ENCODE data around the gene EXOC7. TPM values are rescaled to one million over a fixed set of nuclear protein-coding genes. Genes with fewer than 3 reads are reported as not detected.
A peak's percentile ranks its signal among the peaks of the same experiment; 100 is the strongest.

EXOC7 gene
- total and polyA plus RNA-seq, 4 donors: 25.7 to 138 (median 100) TPM

GRCh38 chr17:76087531-76087930 lies 16.1 kb downstream of the EXOC7 start:
- Histone ChIP-seq H3K36me3 (ENCODE audit: control insufficient read depth in 1 of 2, insufficient read depth in 2 of 2, low read length in 1 of 2) (peaks cover 0 to 16% of the 10 kb centered on the region in 2 donors), H3K27ac (ENCODE audit: low read depth in 1 of 2, low read length in 2 of 2) (no peak overlapping the region), H3K9me3 (ENCODE audit: control insufficient read depth, low read length) (no peaks in the 10 kb centered on the region), H3K27me3 (ENCODE audit: control insufficient read depth in 1 of 2, insufficient read depth in 2 of 2, low read length in 1 of 2) (no peaks in the 10 kb centered on the region), H3K4me1 (ENCODE audit: control insufficient read depth in 1 of 2, insufficient read depth in 2 of 2, low read length in 2 of 2) (no peaks in the 10 kb centered on the region), H3K4me3 (ENCODE audit: low read length in 2 of 2) (no peak overlapping the region)
- DNase-seq (no peak), ATAC-seq (ENCODE audit: low FRiP score) (no peak)
- WGBS, 2 donors: 87 to 93% methylated on average over 11 of the region's 11 CpGs
- intact Hi-C loops (cut with DNase I): no loop called here

GRCh38 chr17:76086384-76086783 lies 17.2 kb downstream of the EXOC7 start:
- Histone ChIP-seq H3K27ac (ENCODE audit: low read depth in 1 of 2, low read length in 2 of 2) (no peak overlapping the region), H3K4me1 (ENCODE audit: control insufficient read depth in 1 of 2, insufficient read depth in 2 of 2, low read length in 2 of 2) (no peaks in the 10 kb centered on the region), H3K9me3 (ENCODE audit: control insufficient read depth, low read length) (no peaks in the 10 kb centered on the region), H3K27me3 (ENCODE audit: control insufficient read depth in 1 of 2, insufficient read depth in 2 of 2, low read length in 1 of 2) (no peaks in the 10 kb centered on the region), H3K4me3 (ENCODE audit: low read length in 2 of 2) (no peak overlapping the region), H3K36me3 (ENCODE audit: control insufficient read depth in 1 of 2, insufficient read depth in 2 of 2, low read length in 1 of 2) (peaks cover 0 to 14% of the 10 kb centered on the region in 2 donors)
- WGBS, 2 donors: 95 to 96% methylated on average over 9 of the region's 9 CpGs
- DNase-seq (no peak), ATAC-seq (ENCODE audit: low FRiP score) (no peak)
- intact Hi-C loops (cut with DNase I): no loop called here

GRCh38 chr17:76085731-76086366 lies 17.7 kb downstream of the EXOC7 start:
- Histone ChIP-seq H3K27me3 (ENCODE audit: control insufficient read depth in 1 of 2, insufficient read depth in 2 of 2, low read length in 1 of 2) (no peaks in the 10 kb centered on the region), H3K4me1 (ENCODE audit: control insufficient read depth in 1 of 2, insufficient read depth in 2 of 2, low read length in 2 of 2) (no peaks in the 10 kb centered on the region), H3K9me3 (ENCODE audit: control insufficient read depth, low read length) (no peaks in the 10 kb centered on the region), H3K27ac (ENCODE audit: low read depth in 1 of 2, low read length in 2 of 2) (no peak overlapping the region), H3K4me3 (ENCODE audit: low read length in 2 of 2) (no peak overlapping the region), H3K36me3 (ENCODE audit: control insufficient read depth in 1 of 2, insufficient read depth in 2 of 2, low read length in 1 of 2) (peaks cover 0 to 14% of the 10 kb centered on the region in 2 donors)
- WGBS, 2 donors: 88 to 94% methylated on average over 13 of the region's 13 CpGs
- intact Hi-C loops (cut with DNase I): no loop called here
- ATAC-seq (ENCODE audit: low FRiP score) (no peak), DNase-seq (peak in 1 of 2 donors; percentile 55)

- no peak overlapping the region for H3K4me3 ChIP-seq (ENCODE audit: low read length in 2 of 2)
- peaks cover 0 to 14% of the 10 kb centered on the region in 2 donors for H3K36me3 ChIP-seq (ENCODE audit: control insufficient read depth in 1 of 2, insufficient read depth in 2 of 2, low read length in 1 of 2)
- DNase-seq (peak in 1 of 2 donors; percentile 71), ATAC-seq (ENCODE audit: low FRiP score) (no peak)
- H3K27ac ChIP-seq (ENCODE audit: low read depth in 1 of 2, low read length in 2 of 2): no peak overlapping the region
- H3K4me1 ChIP-seq (ENCODE audit: control insufficient read depth in 1 of 2, insufficient read depth in 2 of 2, low read length in 2 of 2): no peaks in the 10 kb centered on the region
- no peaks in the 10 kb centered on the region for H3K9me3 ChIP-seq (ENCODE audit: control insufficient read depth, low read length)
- 79 to 85% methylated on average over 16 to 17 of the region's 17 CpGs for WGBS, 2 donors
- intact Hi-C loops (cut with DNase I): no loop called here
- no peaks in the 10 kb centered on the region for H3K27me3 ChIP-seq (ENCODE audit: control insufficient read depth in 1 of 2, insufficient read depth in 2 of 2, low read length in 1 of 2)
Measured at GRCh38 chr17:76085066-76085730, 18.4 kb downstream of the EXOC7 start.

GRCh38 chr17:76083536-76084182 lies 19.9 kb downstream of the EXOC7 start:
- peaks cover 0 to 10% of the 10 kb centered on the region in 2 donors for H3K36me3 ChIP-seq (ENCODE audit: control insufficient read depth in 1 of 2, insufficient read depth in 2 of 2, low read length in 1 of 2)
- DNase-seq (peak in 1 of 2 donors; percentile 63), ATAC-seq (ENCODE audit: low FRiP score) (no peak)
- 82 to 85% methylated on average over 15 of the region's 15 CpGs for WGBS, 2 donors
- intact Hi-C loops (cut with DNase I): no loop called here
- H3K9me3 ChIP-seq (ENCODE audit: control insufficient read depth, low read length): no peaks in the 10 kb centered on the region
- H3K4me1 ChIP-seq (ENCODE audit: control insufficient read depth in 1 of 2, insufficient read depth in 2 of 2, low read length in 2 of 2): no peaks in the 10 kb centered on the region
- H3K4me3 ChIP-seq (ENCODE audit: low read length in 2 of 2): no peak overlapping the region
- no peak overlapping the region for H3K27ac ChIP-seq (ENCODE audit: low read depth in 1 of 2, low read length in 2 of 2)
- no peaks in the 10 kb centered on the region for H3K27me3 ChIP-seq (ENCODE audit: control insufficient read depth in 1 of 2, insufficient read depth in 2 of 2, low read length in 1 of 2)

- Histone ChIP-seq H3K4me1 (ENCODE audit: control insufficient read depth in 1 of 2, insufficient read depth in 2 of 2, low read length in 2 of 2) (no peaks in the 10 kb centered on the region), H3K36me3 (ENCODE audit: control insufficient read depth in 1 of 2, insufficient read depth in 2 of 2, low read length in 1 of 2) (peaks cover 0 to 6% of the 10 kb centered on the region in 2 donors), H3K27ac (ENCODE audit: low read depth in 1 of 2, low read length in 2 of 2) (no peak overlapping the region), H3K9me3 (ENCODE audit: control insufficient read depth, low read length) (no peaks in the 10 kb centered on the region), H3K4me3 (ENCODE audit: low read length in 2 of 2) (no peak overlapping the region), H3K27me3 (ENCODE audit: control insufficient read depth in 1 of 2, insufficient read depth in 2 of 2, low read length in 1 of 2) (no peaks in the 10 kb centered on the region)
- peak in 1 of 2 donors; percentile 71 for DNase-seq
- intact Hi-C loops (cut with DNase I): no loop called here
- WGBS, 2 donors: 75 to 77% methylated on average over 20 of the region's 20 CpGs
- no peak for ATAC-seq (ENCODE audit: low FRiP score)
Measured at GRCh38 chr17:76082326-76083251, 21.0 kb downstream of the EXOC7 start.

GRCh38 chr17:76081295-76082210 lies 22.0 kb downstream of the EXOC7 start:
- 64 to 67% methylated on average over 27 of the region's 27 CpGs for whole genome bisulfite sequencing, 2 donors
- intact Hi-C loops (cut with DNase I): no loop called here
- DNase-seq (peak in 1 of 2 donors; percentile 71), ATAC-seq (ENCODE audit: low FRiP score) (no peak)
- H3K36me3 ChIP-seq (ENCODE audit: control insufficient read depth in 1 of 2, insufficient read depth in 2 of 2, low read length in 1 of 2): peaks cover 0 to 6% of the 10 kb centered on the region in 2 donors
- no peak overlapping the region for H3K4me3 ChIP-seq (ENCODE audit: low read length in 2 of 2)
- H3K27me3 ChIP-seq (ENCODE audit: control insufficient read depth in 1 of 2, insufficient read depth in 2 of 2, low read length in 1 of 2): no peaks in the 10 kb centered on the region
- no peaks in the 10 kb centered on the region for H3K4me1 ChIP-seq (ENCODE audit: control insufficient read depth in 1 of 2, insufficient read depth in 2 of 2, low read length in 2 of 2)
- H3K27ac ChIP-seq (ENCODE audit: low read depth in 1 of 2, low read length in 2 of 2): no peak overlapping the region
- no peaks in the 10 kb centered on the region for H3K9me3 ChIP-seq (ENCODE audit: control insufficient read depth, low read length)

Measured in aorta (tissue), 5 donors.